Endothelial cell of umbilical vein (primary cell): ENCODE results near the gene RNF213. TPM values are rescaled to one million over a fixed set of nuclear protein-coding genes. Genes with fewer than 3 reads are reported as not detected.

Source experiments
- BruUV-seq: library from RNA; stranded (reverse); fragments of 400-500 nt; replicated peaks from 2 replicates; lab custom pipeline; 2021; lab: Mats Ljungman, UMichigan
- CTCF ChIA-PET: fragments of 300-600, 350-600 bp; sonication (Branson Sonifier 250); formaldehyde crosslinking; loops from one replicate; lab custom pipeline; 2021; ENCODE audit warnings: antibody characterized with exemption, inconsistent platforms; lab: Charles Lee
- POLR2A ChIA-PET: fragments of 300-600, 350-600 bp; sonication (Branson Sonifier 250); formaldehyde crosslinking; loops from one replicate; lab custom pipeline; 2021; ENCODE audit warnings: antibody characterized with exemption, inconsistent platforms; lab: Charles Lee
- DNase-seq: peaks from one replicate; pipeline ENCODE4 v3.0.0-alpha.2; 2011; ENCODE audit warnings: low read depth, low spot score
- FAIRE-seq: peaks from 2 replicates; lab custom pipeline; 2011; peaks lifted over from hg19 to GRCh38; lab: Jason Lieb, UNC
- H2AFZ ChIP-seq: 2 replicates; pipeline ENCODE4 v1.6.0; 2012; ENCODE audit warnings: low read depth, low read length, control low read depth, inconsistent platforms
- H3K27ac ChIP-seq: 2 replicates; pipeline ENCODE4 v1.5.1; 2011; ENCODE audit warnings: low read depth, mild to moderate bottlenecking, control low read depth, low read length, moderate library complexity; ENCODE audit not compliant: insufficient read depth
- H3K27me3 ChIP-seq, 2 experiments: 2 replicates each; pipeline versions ENCODE4 v1.6.0 to v1.6.1; 2011; ENCODE audit warnings: low read length in 2 of 2, mixed read lengths in 1 of 2; ENCODE audit not compliant: control insufficient read depth in 2 of 2, insufficient read depth in 2 of 2
- H3K36me3 ChIP-seq, 2 experiments: 2 replicates in 1 of 2; 3 replicates in 1 of 2; pipeline ENCODE4 v1.5.1; 2011; ENCODE audit warnings: low read length in 2 of 2, mild to moderate bottlenecking in 1 of 2, moderate library complexity in 1 of 2; ENCODE audit not compliant: control insufficient read depth in 2 of 2, insufficient read depth in 2 of 2; ENCODE audit errors: extremely low read depth in 1 of 2
- H3K4me1 ChIP-seq: 3 replicates; pipeline ENCODE4 v1.5.1; 2011; ENCODE audit warnings: mild to moderate bottlenecking, low read length; ENCODE audit not compliant: control insufficient read depth, insufficient read depth; ENCODE audit errors: extremely low read depth
- H3K4me2 ChIP-seq: 2 replicates; pipeline ENCODE4 v1.6.1; 2011; ENCODE audit warnings: low read length, control low read depth, mixed read lengths; ENCODE audit not compliant: insufficient read depth
- H3K4me3 ChIP-seq, 3 experiments: fragments of 200-600 bp in 1 of 3; sonication (generic), shearing (Covaris generic) in 1 of 3; replicated peaks in 1 of 3; 2 replicates each; pipeline ENCODE4 v1.5.1; 2011 to 2016; ENCODE audit warnings: control low read depth in 3 of 3, low read length in 3 of 3, mild to moderate bottlenecking in 2 of 3, inconsistent platforms in 1 of 3, low read depth in 1 of 3, moderate library complexity in 1 of 3; ENCODE audit not compliant: insufficient read depth in 1 of 3
- H3K79me2 ChIP-seq: 2 replicates; pipeline ENCODE4 v1.6.0; 2012; ENCODE audit warnings: low read length, inconsistent platforms; ENCODE audit not compliant: control insufficient read depth, insufficient read depth
- H3K9ac ChIP-seq: replicated peaks from 2 replicates; pipeline ENCODE3; 2011; ENCODE audit warnings: low read length, control low read depth; ENCODE audit not compliant: insufficient read depth; ENCODE audit errors: extremely low read depth
- H3K9me1 ChIP-seq: replicated peaks from 3 replicates; pipeline ENCODE4 v1.6.0; 2011; ENCODE audit warnings: mild to moderate bottlenecking, low read length; ENCODE audit not compliant: control insufficient read depth, insufficient read depth; ENCODE audit errors: extremely low read depth
- H3K9me3 ChIP-seq: replicated peaks from 2 replicates; pipeline ENCODE4 v1.5.1; 2012; ENCODE audit warnings: low read length, inconsistent platforms; ENCODE audit not compliant: control insufficient read depth, insufficient read depth
- H4K20me1 ChIP-seq: replicated peaks from 2 replicates; pipeline ENCODE3; 2011; ENCODE audit warnings: mild to moderate bottlenecking, low read length; ENCODE audit not compliant: control insufficient read depth, insufficient read depth; ENCODE audit errors: extremely low read depth
- EZH2 ChIP-seq: IDR thresholded peaks from 2 replicates; pipeline ENCODE4 v1.6.1; 2012; ENCODE audit warnings: borderline replicate concordance, low read depth, mild to moderate bottlenecking, moderate library complexity, low read length, inconsistent platforms; ENCODE audit not compliant: severe bottlenecking
- FOS ChIP-seq: IDR thresholded peaks from 2 replicates; pipeline ENCODE4 v1.6.1; 2011; ENCODE audit warnings: mild to moderate bottlenecking, low read length, moderate library complexity, borderline replicate concordance; ENCODE audit not compliant: insufficient read depth
- GATA2 ChIP-seq: IDR thresholded peaks from 2 replicates; pipeline ENCODE4 v1.7.0; 2011; ENCODE audit warnings: low read depth, mild to moderate bottlenecking, moderate library complexity, mixed read lengths, low read length; ENCODE audit not compliant: insufficient read length, insufficient read depth
- JUN ChIP-seq: IDR thresholded peaks from 2 replicates; pipeline ENCODE4 v1.6.1; 2011; ENCODE audit warnings: borderline replicate concordance, low read depth; ENCODE audit not compliant: insufficient read length, insufficient read depth
- MYC ChIP-seq: IDR thresholded peaks from one replicate; pipeline ENCODE4 v1.6.1; 2011; ENCODE audit warnings: mild to moderate bottlenecking, low read depth, low read length
- POLR2A ChIP-seq: IDR thresholded peaks from 2 replicates; pipeline ENCODE4 v1.6.1; 2012; ENCODE audit warnings: low read depth, mild to moderate bottlenecking, control low read depth, low read length
- POLR2AphosphoS5 ChIP-seq: IDR thresholded peaks from 2 replicates; pipeline ENCODE4 v1.6.1; 2012; ENCODE audit warnings: low read depth, mild to moderate bottlenecking, control low read depth, low read length, moderate library complexity; ENCODE audit not compliant: insufficient read depth
- dilution Hi-C: fragments of 300-500 bp; cut with MboI; formaldehyde crosslinking; loops from one replicate; pipeline ENCODE4 v1.15.0; 2019; ENCODE audit warnings: low sequenced_read_pairs; ENCODE audit not compliant: extremely low pct_ligation_motif_present
- intact Hi-C: fragments of 100-400 bp; cut with micrococcal nuclease; formaldehyde crosslinking; loops from one replicate; pipeline ENCODE4 v1.10.0; 2022
- polyA plus RNA-seq, 4 experiments: library from polyadenylated mRNA; depleted of rRNA in 3 of 4; stranded (reverse) in 3 of 4; unstranded in 1 of 4; fragments of >200 nt; gene quantifications; 2 replicates each; pipeline versions ENCODE4 v1.2.1 to v1.2.3, GENCODE V29; 2011 to 2012; ENCODE audit warnings: missing spikeins in 1 of 4
- total RNA-seq: library from RNA; stranded (reverse); gene quantifications from 2 replicates; pipeline ENCODE4 v1.2.3, GENCODE V29; 2021
- TF ChIP-seq, protein P1 (sequence below): IDR thresholded peaks from 2 replicates; pipeline ENCODE4 v1.6.1; 2011; ENCODE audit not compliant: insufficient read depth, insufficient read length
- TF ChIP-seq, protein P2 (sequence below), 2 donors: IDR thresholded peaks; 1 replicate in 1 of 2; 2 replicates in 1 of 2; pipeline ENCODE4 v1.5.1; 2011; ENCODE audit warnings: low read length in 2 of 2, mild to moderate bottlenecking in 2 of 2, moderate library complexity in 2 of 2, control low read depth in 1 of 2, inconsistent platforms in 1 of 2, low read depth in 1 of 2; ENCODE audit not compliant: insufficient read depth in 1 of 2; ENCODE audit errors: extremely low read depth in 1 of 2

The RNF213 gene
- total and polyA plus RNA-seq, 2 donors (not counting 3 experiments of a cell fraction or from before 2014, with no cell fraction given), result 36.5 to 116 TPM

DNA sequence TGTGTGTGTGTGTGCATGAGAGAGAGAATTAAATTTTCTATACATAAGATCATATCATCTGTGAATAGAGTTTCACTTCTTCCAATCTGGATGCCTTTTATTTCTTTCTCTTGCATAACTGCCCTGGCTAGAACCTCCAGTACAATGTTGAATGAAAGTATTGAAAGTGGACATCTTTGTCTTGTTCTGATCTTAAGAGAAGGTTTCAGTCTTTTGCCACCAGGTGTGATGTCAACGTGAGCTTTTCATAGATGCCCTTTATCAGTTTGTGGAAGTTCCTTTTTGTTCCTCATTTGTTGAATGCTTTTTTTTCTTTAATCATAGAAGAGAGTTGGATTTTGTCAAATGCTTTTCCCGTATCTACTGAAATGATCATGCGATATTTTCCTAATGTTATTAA, 63.3 kb downstream of the RNF213 start:
- dilution Hi-C loops, result no loop called here
- no peak overlapping the region for H3K27ac ChIP-seq
- no peaks in the 10 kb centered on the region for H4K20me1 ChIP-seq
- no TSS peak for BruUV-seq
- no peak overlapping the region for H3K4me2 ChIP-seq
- intact Hi-C loops, result no loop called here
- H3K9ac ChIP-seq, result no peak overlapping the region
- no peaks in the 10 kb centered on the region for H3K9me3 ChIP-seq
- H3K9me1 ChIP-seq, result no peaks in the 10 kb centered on the region
- H3K4me3 ChIP-seq, result no peak overlapping the region
- ChIA-PET POLR2A (no interaction called here), CTCF (interaction anchor here (1.6 kb wide), 1 partner anchor 128 kb away, joined by 5 read pairs; no protein-coding TSS in a partner anchor)
- no peak overlapping the region for H2AFZ ChIP-seq
- H3K27me3 ChIP-seq, result no peaks in the 10 kb centered on the region
- TF ChIP-seq GATA2, result no peak
- no peak for TF ChIP-seq EZH2
- TF ChIP-seq, protein P1, sequence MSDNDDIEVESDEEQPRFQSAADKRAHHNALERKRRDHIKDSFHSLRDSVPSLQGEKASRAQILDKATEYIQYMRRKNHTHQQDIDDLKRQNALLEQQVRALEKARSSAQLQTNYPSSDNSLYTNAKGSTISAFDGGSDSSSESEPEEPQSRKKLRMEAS, result no peak
- no peak for TF ChIP-seq FOS
- no peak for TF ChIP-seq MYC
- no peak for TF ChIP-seq POLR2AphosphoS5
- no peak for TF ChIP-seq JUN
- no peak for TF ChIP-seq POLR2A
- TF ChIP-seq, protein P2, sequence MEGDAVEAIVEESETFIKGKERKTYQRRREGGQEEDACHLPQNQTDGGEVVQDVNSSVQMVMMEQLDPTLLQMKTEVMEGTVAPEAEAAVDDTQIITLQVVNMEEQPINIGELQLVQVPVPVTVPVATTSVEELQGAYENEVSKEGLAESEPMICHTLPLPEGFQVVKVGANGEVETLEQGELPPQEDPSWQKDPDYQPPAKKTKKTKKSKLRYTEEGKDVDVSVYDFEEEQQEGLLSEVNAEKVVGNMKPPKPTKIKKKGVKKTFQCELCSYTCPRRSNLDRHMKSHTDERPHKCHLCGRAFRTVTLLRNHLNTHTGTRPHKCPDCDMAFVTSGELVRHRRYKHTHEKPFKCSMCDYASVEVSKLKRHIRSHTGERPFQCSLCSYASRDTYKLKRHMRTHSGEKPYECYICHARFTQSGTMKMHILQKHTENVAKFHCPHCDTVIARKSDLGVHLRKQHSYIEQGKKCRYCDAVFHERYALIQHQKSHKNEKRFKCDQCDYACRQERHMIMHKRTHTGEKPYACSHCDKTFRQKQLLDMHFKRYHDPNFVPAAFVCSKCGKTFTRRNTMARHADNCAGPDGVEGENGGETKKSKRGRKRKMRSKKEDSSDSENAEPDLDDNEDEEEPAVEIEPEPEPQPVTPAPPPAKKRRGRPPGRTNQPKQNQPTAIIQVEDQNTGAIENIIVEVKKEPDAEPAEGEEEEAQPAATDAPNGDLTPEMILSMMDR (IDR thresholded peaks at IDR 0.05; ENCODE audit: extremely low read depth in 1 of 2, insufficient read depth in 1 of 2, low read depth in 1 of 2, low read length in 2 of 2), result no peak
- DNase-seq (no peak), FAIRE-seq (no peak)
- no peaks in the 10 kb centered on the region for H3K79me2 ChIP-seq
- peaks cover 10% of the 10 kb centered on the region for H3K4me1 ChIP-seq
- peaks cover 13 to 24% of the 10 kb centered on the region in 2 experiments for H3K36me3 ChIP-seq
